A673 (cell line): ENCODE data around the gene GCAT. TPM values are rescaled to one million over a fixed set of nuclear protein-coding genes. Genes with fewer than 3 reads are reported as not detected.

ENCODE experiments used
- BruUV-seq: library from RNA; stranded (reverse); fragments of 400-500 nt; replicated peaks from 2 replicates; lab custom pipeline; 2021; lab: Mats Ljungman, UMichigan
- CTCF ChIA-PET: fragments of 300-600 bp; sonication (Branson Sonifier 250); formaldehyde crosslinking; loops from one replicate; lab custom pipeline; 2022; ENCODE audit warnings: antibody characterized with exemption; lab: Charles Lee
- POLR2A ChIA-PET: fragments of 300-600 bp; sonication (Branson Sonifier 250); formaldehyde crosslinking; loops from one replicate; lab custom pipeline; 2022; ENCODE audit warnings: antibody characterized with exemption; ENCODE audit not compliant: low non-redundant PET; lab: Charles Lee
- DNase-seq: peaks from one replicate; pipeline ENCODE4 v3.0.0-alpha.2; 2015; ENCODE audit warnings: low spot score
- H3K27ac ChIP-seq: fragments of 200-600 bp; sonication (generic); 2 replicates; pipeline ENCODE4 v1.5.1; 2016; ENCODE audit warnings: mixed run types, low read depth, mild to moderate bottlenecking, mixed read lengths, antibody characterized with exemption, low read length; ENCODE audit not compliant: poor library complexity, severe bottlenecking
- H3K27me3 ChIP-seq: fragments of 200-600 bp; sonication (generic); replicated peaks from 2 replicates; pipeline ENCODE4 v1.6.1; 2017; ENCODE audit warnings: mixed run types, low read depth, mild to moderate bottlenecking, mixed read lengths, antibody characterized with exemption, low read length; ENCODE audit not compliant: insufficient read depth, poor library complexity
- H3K36me3 ChIP-seq: fragments of 200-600 bp; sonication (generic); 2 replicates; pipeline ENCODE4 v1.6.1; 2016; ENCODE audit warnings: mixed run types, mild to moderate bottlenecking, mixed read lengths, antibody characterized with exemption, low read length; ENCODE audit not compliant: insufficient read depth, poor library complexity, severe bottlenecking
- H3K4me1 ChIP-seq: fragments of 200-600 bp; sonication (generic); 2 replicates; pipeline ENCODE4 v1.6.1; 2017; ENCODE audit warnings: mixed run types, mild to moderate bottlenecking, mixed read lengths, antibody characterized with exemption, low read length; ENCODE audit not compliant: insufficient read depth, poor library complexity, severe bottlenecking
- H3K4me3 ChIP-seq: fragments of 200-600 bp; sonication (generic); 2 replicates; pipeline ENCODE4 v1.5.1; 2016; ENCODE audit warnings: low read depth, mixed run types, mild to moderate bottlenecking, mixed read lengths, low read length; ENCODE audit not compliant: poor library complexity, severe bottlenecking
- H3K9me3 ChIP-seq: fragments of 200-600 bp; sonication (generic); 2 replicates; pipeline ENCODE4 v1.6.1; 2016; ENCODE audit warnings: mixed run types, low read depth, mild to moderate bottlenecking, mixed read lengths, antibody characterized with exemption, low read length; ENCODE audit not compliant: poor library complexity, severe bottlenecking
- CTCF ChIP-seq: fragments of 300-800, 200-600 bp; sonication (generic); conservative IDR thresholded peaks from 2 replicates; pipeline ENCODE4 v1.5.1; 2017; ENCODE audit warnings: low read depth, mild to moderate bottlenecking, antibody characterized with exemption, low read length, moderate library complexity, mixed read lengths
- EZH2 ChIP-seq: fragments of 200-600 bp; sonication (generic); IDR thresholded peaks from 2 replicates; pipeline ENCODE4 v1.6.1; 2017; ENCODE audit warnings: borderline replicate concordance, low read depth, mild to moderate bottlenecking, mixed read lengths, antibody characterized with exemption, low read length; ENCODE audit not compliant: poor library complexity, severe bottlenecking
- intact Hi-C: fragments of 100-400 bp; cut with micrococcal nuclease; formaldehyde crosslinking; loops from one replicate; pipeline ENCODE4 v1.10.0; 2022; ENCODE audit not compliant: unreplicated experiment
- total RNA-seq: library from RNA; stranded (reverse); gene quantifications from 2 replicates; pipeline ENCODE4 v1.2.3, GENCODE V29; 2021

The GCAT gene
- total RNA-seq, 1 experiment from 2014 or later = 21.4 TPM

GRCh38 chr22:37771081-37771480 lies 36.7 kb upstream of the GCAT start:
- TF ChIP-seq CTCF (no peak), EZH2 (no peak)
- no peak for DNase-seq
- no peak overlapping the region for H3K27ac ChIP-seq
- no peaks in the 10 kb centered on the region for H3K4me1 ChIP-seq
- no TSS peak for BruUV-seq
- H3K4me3 ChIP-seq = no peak overlapping the region
- CTCF ChIA-PET = no interaction called here
- H3K9me3 ChIP-seq = no peaks in the 10 kb centered on the region
- intact Hi-C loops = no loop called here
- POLR2A ChIA-PET = interaction anchor here (0.6 kb wide), 1 partner anchor 15 kb away, joined by 3 read pairs; no protein-coding TSS in a partner anchor
- no peaks in the 10 kb centered on the region for H3K27me3 ChIP-seq
- H3K36me3 ChIP-seq = peaks cover 4% of the 10 kb centered on the region

GRCh38 chr22:37771702-37772427 lies 35.9 kb upstream of the GCAT start:
- Histone ChIP-seq H3K4me1 (no peaks in the 10 kb centered on the region), H3K36me3 (peaks cover 4% of the 10 kb centered on the region), H3K4me3 (no peak overlapping the region), H3K27me3 (no peaks in the 10 kb centered on the region), H3K27ac (no peak overlapping the region), H3K9me3 (no peaks in the 10 kb centered on the region)
- POLR2A ChIA-PET = no interaction called here
- intact Hi-C loops = no loop called here
- BruUV-seq = no TSS peak
- DNase-seq = no peak
- CTCF ChIA-PET = no interaction called here
- no peak for TF ChIP-seq CTCF
- TF ChIP-seq EZH2 = no peak

- DNase-seq = no peak
- H3K36me3 ChIP-seq = no peaks in the 10 kb centered on the region
- H3K4me3 ChIP-seq = no peak overlapping the region
- H3K27ac ChIP-seq = no peak overlapping the region
- BruUV-seq = no TSS peak
- ChIA-PET CTCF (no interaction called here), POLR2A (no interaction called here)
- intact Hi-C loops = no loop called here
- TF ChIP-seq EZH2 (no peak), CTCF (no peak)
- no peaks in the 10 kb centered on the region for H3K9me3 ChIP-seq
- H3K4me1 ChIP-seq = no peaks in the 10 kb centered on the region
- no peaks in the 10 kb centered on the region for H3K27me3 ChIP-seq
Measured at GRCh38 chr22:37774728-37775127, 33.0 kb upstream of the GCAT start.
